NCI-H1417 treated with DMSO at 0.1 percent for 48 hours (cell line): ENCODE data around the gene ASIC4.

Experiments used
- DNase-seq: peaks from one replicate; lab custom pipeline; 2025; lab: John Stamatoyannopoulos, UW

The ASIC4 gene

GRCh38 chr2:219480004-219480403 lies 34.3 kb upstream of the ASIC4 start:
- no peak for DNase-seq

GRCh38 chr2:219482674-219483405 lies 31.4 kb upstream of the ASIC4 start:
- no peak for DNase-seq

DNA sequence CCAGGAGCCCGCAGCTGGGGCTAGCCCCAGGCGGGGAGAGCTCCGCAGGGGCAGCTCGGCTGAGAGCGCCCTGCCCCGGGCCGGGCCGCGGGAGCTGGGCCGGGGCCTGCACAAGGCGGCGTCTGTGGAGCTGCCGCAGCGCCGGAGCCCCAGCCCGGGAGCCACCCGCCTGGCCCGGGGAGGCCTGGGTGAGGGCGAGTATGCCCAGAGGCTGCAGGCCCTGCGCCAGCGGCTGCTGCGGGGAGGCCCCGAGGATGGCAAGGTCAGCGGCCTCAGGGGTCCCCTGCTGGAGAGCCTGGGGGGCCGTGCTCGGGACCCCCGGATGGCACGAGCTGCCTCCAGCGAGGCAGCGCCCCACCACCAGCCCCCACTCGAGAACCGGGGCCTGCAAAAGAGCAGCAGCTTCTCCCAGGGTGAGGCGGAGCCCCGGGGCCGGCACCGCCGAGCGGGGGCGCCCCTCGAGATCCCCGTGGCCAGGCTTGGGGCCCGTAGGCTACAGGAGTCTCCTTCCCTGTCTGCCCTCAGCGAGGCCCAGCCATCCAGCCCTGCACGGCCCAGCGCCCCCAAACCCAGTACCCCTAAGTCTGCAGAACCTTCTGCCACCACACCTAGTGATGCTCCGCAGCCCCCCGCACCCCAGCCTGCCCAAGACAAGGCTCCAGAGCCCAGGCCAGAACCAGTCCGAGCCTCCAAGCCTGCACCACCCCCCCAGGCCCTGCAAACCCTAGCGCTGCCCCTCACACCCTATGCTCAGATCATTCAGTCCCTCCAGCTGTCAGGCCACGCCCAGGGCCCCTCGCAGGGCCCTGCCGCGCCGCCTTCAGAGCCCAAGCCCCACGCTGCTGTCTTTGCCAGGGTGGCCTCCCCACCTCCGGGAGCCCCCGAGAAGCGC lies 30.6 kb upstream of the ASIC4 start:
- no peak for DNase-seq

GRCh38 chr2:219484343-219485200 lies 29.7 kb upstream of the ASIC4 start:
- DNase-seq = no peak

GRCh38 chr2:219485201-219485580 lies 29.1 kb upstream of the ASIC4 start:
- DNase-seq = no peak

DNA sequence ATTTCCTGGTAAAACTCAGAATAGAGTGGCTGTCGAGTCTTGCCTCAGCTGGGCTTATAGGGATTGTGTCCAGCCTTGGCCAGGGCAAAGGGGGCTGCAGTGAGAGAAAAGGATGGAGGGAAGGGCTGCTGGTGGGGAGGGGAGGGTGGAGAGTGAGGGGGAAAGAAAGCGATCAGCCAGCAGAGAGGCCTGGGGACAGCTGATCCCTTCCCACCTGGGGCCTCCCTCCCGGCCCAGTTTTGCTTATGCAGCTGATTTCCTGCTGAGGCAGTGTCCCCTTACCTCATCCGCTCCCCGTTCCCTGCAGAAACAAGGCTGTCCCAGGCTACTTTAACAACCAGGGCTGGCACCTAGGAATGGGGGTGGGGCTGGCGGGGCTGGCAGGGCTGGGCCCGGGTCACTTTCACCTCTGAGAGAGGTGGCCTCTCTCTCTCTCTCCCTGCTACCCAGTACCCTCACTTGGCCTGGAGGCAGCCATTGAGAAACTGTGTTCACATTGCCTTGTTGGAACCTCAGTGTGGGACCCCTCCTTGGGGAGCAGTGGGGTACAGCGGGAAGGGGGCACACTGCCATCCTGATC lies 27.8 kb upstream of the ASIC4 start:
- no peak for DNase-seq

DNA sequence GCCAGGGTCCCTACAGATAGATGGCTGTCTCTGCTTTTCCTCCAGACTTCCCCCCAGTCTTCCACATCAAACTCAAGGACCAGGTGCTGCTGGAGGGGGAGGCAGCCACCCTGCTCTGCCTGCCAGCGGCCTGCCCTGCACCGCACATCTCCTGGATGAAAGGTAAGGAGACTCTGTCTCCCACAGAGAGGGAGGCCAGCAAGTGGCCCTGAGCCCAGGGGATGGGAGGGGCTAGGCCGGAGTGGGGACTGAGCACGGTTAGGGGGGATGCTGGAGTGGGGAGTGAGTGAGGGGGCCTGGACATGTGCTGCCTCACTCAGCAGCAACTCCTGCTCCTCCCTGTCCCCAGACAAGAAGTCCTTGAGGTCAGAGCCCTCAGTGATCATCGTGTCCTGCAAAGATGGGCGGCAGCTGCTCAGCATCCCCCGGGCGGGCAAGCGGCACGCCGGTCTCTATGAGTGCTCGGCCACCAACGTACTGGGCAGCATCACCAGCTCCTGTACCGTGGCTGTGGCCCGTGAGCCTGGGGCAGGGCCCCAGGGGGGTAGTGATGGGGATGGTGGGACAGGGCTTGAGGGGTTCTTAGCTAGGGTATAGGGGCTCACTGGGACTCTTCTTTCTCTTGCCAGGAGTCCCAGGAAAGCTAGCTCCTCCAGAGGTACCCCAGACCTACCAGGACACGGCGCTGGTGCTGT lies 26.0 kb upstream of the ASIC4 start:
- DNase-seq = no peak

GRCh38 chr2:219488844-219489194 lies 25.5 kb upstream of the ASIC4 start:
- no peak for DNase-seq

GRCh38 chr2:219489315-219489714 lies 25.0 kb upstream of the ASIC4 start:
- DNase-seq = no peak

DNA sequence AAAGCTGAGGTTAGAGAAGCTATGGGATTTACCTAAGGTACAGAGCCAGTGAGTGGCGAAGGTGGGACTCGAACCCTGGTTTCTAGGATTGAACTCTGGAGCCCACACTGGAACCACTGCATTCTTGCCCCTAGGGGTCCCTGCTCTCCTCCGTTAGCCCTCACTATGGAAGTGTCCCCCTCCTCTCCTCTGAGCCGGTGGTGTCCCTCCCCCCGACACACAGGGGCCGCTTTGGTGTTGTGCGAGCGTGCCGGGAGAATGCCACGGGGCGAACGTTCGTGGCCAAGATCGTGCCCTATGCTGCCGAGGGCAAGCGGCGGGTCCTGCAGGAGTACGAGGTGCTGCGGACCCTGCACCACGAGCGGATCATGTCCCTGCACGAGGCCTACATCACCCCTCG lies 24.1 kb upstream of the ASIC4 start:
- no peak for DNase-seq

GRCh38 chr2:219490600-219491130 lies 23.6 kb upstream of the ASIC4 start:
- DNase-seq = no peak

- no peak for DNase-seq
Observed at GRCh38 chr2:219491278-219491963, 22.9 kb upstream of the ASIC4 start.

DNA sequence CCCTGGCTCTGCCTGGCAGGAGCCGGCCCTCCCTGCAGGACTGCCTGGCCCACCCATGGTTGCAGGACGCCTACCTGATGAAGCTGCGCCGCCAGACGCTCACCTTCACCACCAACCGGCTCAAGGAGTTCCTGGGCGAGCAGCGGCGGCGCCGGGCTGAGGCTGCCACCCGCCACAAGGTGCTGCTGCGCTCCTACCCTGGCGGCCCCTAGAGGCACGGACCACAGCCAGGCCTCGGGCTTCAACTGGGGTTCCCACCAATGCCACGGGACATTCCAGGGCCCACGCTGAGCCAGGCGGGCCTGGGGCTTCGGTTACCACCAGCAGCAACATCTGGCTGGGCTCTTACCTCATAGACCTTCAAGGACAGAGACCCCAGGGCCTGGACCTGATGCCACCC lies 21.7 kb upstream of the ASIC4 start:
- no peak for DNase-seq

DNA sequence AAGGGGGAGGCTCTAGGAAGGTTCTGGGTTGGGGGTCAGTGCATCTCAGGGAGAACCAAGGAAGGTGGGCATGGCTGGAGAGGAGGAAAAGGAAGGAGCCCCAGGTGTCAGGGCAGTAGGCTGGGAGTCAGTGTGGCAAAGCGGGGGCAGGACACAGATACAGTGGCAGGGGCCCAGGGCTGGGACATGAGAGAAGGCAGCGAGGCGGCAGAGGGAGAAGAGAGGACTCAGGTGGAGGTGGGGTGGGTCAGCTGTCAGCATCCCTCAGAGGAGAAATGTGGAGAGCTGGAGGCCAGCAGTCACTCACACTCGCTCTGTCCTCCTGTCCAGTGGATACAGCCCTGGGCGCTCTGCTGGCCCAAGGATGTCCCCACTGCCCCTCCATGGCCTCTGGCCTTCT lies 21.2 kb upstream of the ASIC4 start:
- DNase-seq = no peak

DNA sequence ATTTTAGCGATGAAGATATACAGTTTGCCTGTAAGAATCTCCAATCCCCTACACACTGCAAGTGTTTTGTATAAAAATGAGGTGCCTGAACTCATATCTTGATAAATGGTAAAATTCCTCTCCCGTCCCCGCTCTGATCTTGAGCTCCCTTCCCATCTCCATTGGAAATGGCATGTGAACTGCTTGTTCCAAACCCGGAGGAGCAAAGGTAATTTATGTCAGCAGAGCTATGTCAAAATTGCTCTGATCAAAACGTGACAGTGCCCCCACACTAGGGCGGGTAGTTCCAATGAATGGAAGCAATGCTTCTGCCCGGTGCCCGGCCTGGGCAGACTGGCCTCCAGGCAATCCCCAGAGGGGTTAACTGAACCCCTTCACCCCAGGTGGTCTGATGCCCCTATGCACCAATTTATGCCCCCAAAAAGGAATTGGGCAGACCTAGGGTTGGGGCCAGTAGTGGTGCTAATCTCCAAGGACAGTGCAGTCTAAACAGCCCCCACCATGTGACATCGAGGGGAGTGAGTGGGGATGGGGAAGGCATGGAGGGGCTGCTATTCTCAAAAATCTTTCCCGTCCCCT lies 19.2 kb upstream of the ASIC4 start:
- DNase-seq = no peak

GRCh38 chr2:219495531-219496122 lies 18.7 kb upstream of the ASIC4 start:
- DNase-seq = no peak

- DNase-seq = no peak
Observed at GRCh38 chr2:219496247-219496824, 17.9 kb upstream of the ASIC4 start.

GRCh38 chr2:219496825-219497494 lies 17.3 kb upstream of the ASIC4 start:
- DNase-seq = no peak
